Measurements from ENCODE around the gene NHLRC4. TPM values are rescaled to one million over a fixed set of nuclear protein-coding genes. Genes with fewer than 3 reads are reported as not detected.
A peak's percentile ranks its signal among the peaks of the same experiment; 100 is the strongest.

The NHLRC4 gene
- total and polyA plus RNA-seq, 4 donors, result 0.17 to 7.0 (median 0.25) TPM; not detected in 1

- peaks cover 9 to 34% (median 18%) of the 10 kb centered on the region in 4 donors for H3K4me1 ChIP-seq (ENCODE audit: control insufficient read depth in 4 of 4, insufficient read depth in 4 of 4, low read length in 3 of 4)
- DNase-seq (ENCODE audit: low spot score), result no peak
- H3K4me3 ChIP-seq (ENCODE audit: low read depth in 1 of 3, low read length in 3 of 3), result no peak overlapping the region
- peaks cover 0 to 4% (median 2%) of the 10 kb centered on the region in 4 donors for H3K36me3 ChIP-seq (ENCODE audit: control insufficient read depth in 4 of 4, insufficient read depth in 3 of 4, low read depth in 1 of 4, low read length in 3 of 4)
- H3K27ac ChIP-seq (ENCODE audit: low read depth in 1 of 2, low read length in 2 of 2), result no peak overlapping the region
- 70% methylated on average over 7 of the region's 7 CpGs for WGBS
- TF ChIP-seq MAX (IDR thresholded peaks at IDR 0.05) (no peak), EGR1 (IDR thresholded peaks at IDR 0.05; ENCODE audit: low read depth in 2 of 2) (no peak), JUND (IDR thresholded peaks at IDR 0.05) (no peak), RAD21 (IDR thresholded peaks at IDR 0.05) (peak in 1 of 2 donors; percentile 35), NR2F2 (IDR thresholded peaks at IDR 0.05) (no peak), ZBTB33 (IDR thresholded peaks at IDR 0.05) (no peak)
- no peaks in the 10 kb centered on the region for H3K9me3 ChIP-seq (ENCODE audit: control insufficient read depth in 4 of 4, low read length in 3 of 4)
- no peaks in the 10 kb centered on the region for H3K27me3 ChIP-seq (ENCODE audit: control insufficient read depth in 4 of 4, insufficient read depth in 4 of 4, low read length in 3 of 4)
- H3K9ac ChIP-seq (ENCODE audit: low read depth in 1 of 2, low read length in 2 of 2), result no peak overlapping the region
Observed at GRCh38 chr16:600781-601180, 34.0 kb downstream of the NHLRC4 start.

- no peak for DNase-seq (ENCODE audit: low spot score)
- Histone ChIP-seq H3K4me3 (ENCODE audit: low read depth in 1 of 3, low read length in 3 of 3) (no peak overlapping the region), H3K36me3 (ENCODE audit: control insufficient read depth in 4 of 4, insufficient read depth in 3 of 4, low read depth in 1 of 4, low read length in 3 of 4) (peaks cover 0 to 4% (median 2%) of the 10 kb centered on the region in 4 donors), H3K27ac (ENCODE audit: low read depth in 1 of 2, low read length in 2 of 2) (no peak overlapping the region), H3K27me3 (ENCODE audit: control insufficient read depth in 4 of 4, insufficient read depth in 4 of 4, low read length in 3 of 4) (no peaks in the 10 kb centered on the region), H3K9me3 (ENCODE audit: control insufficient read depth in 4 of 4, low read length in 3 of 4) (no peaks in the 10 kb centered on the region), H3K4me1 (ENCODE audit: control insufficient read depth in 4 of 4, insufficient read depth in 4 of 4, low read length in 3 of 4) (peaks cover 0 to 18% (median 2%) of the 10 kb centered on the region in 4 donors), H3K9ac (ENCODE audit: low read depth in 1 of 2, low read length in 2 of 2) (no peak overlapping the region)
- WGBS, result 80% methylated on average over 5 of the region's 5 CpGs
- TF ChIP-seq GABPA (IDR thresholded peaks at IDR 0.05 in 1 of 2, conservative IDR thresholded peaks at IDR 0.05 in 1 of 2) (no peak), YY1 (IDR thresholded peaks at IDR 0.05) (no peak)
Observed at GRCh38 chr16:603933-604332, 37.1 kb downstream of the NHLRC4 start.

- H3K4me1 ChIP-seq (ENCODE audit: control insufficient read depth in 4 of 4, insufficient read depth in 4 of 4, low read length in 3 of 4), result peaks cover 2 to 25% (median 11%) of the 10 kb centered on the region in 4 donors
- no peaks in the 10 kb centered on the region for H3K27me3 ChIP-seq (ENCODE audit: control insufficient read depth in 4 of 4, insufficient read depth in 4 of 4, low read length in 3 of 4)
- H3K4me3 ChIP-seq (ENCODE audit: low read depth in 1 of 3, low read length in 3 of 3), result no peak overlapping the region
- 97% methylated on average over 22 of the region's 22 CpGs for WGBS
- H3K27ac ChIP-seq (ENCODE audit: low read depth in 1 of 2, low read length in 2 of 2), result no peak overlapping the region
- H3K9me3 ChIP-seq (ENCODE audit: control insufficient read depth in 4 of 4, low read length in 3 of 4), result no peaks in the 10 kb centered on the region
- DNase-seq (ENCODE audit: low spot score), result no peak
- H3K36me3 ChIP-seq (ENCODE audit: control insufficient read depth in 4 of 4, insufficient read depth in 3 of 4, low read depth in 1 of 4, low read length in 3 of 4), result no peaks in the 10 kb centered on the region
- TF ChIP-seq GABPA (IDR thresholded peaks at IDR 0.05 in 1 of 2, conservative IDR thresholded peaks at IDR 0.05 in 1 of 2) (no peak), JUND (IDR thresholded peaks at IDR 0.05) (no peak), EGR1 (IDR thresholded peaks at IDR 0.05; ENCODE audit: low read depth in 2 of 2) (no peak), TAF1 (conservative IDR thresholded peaks at IDR 0.05) (no peak), NR2F2 (IDR thresholded peaks at IDR 0.05) (no peak), YY1 (IDR thresholded peaks at IDR 0.05) (no peak)
- H3K9ac ChIP-seq (ENCODE audit: low read depth in 1 of 2, low read length in 2 of 2), result no peak overlapping the region
Observed at GRCh38 chr16:606656-607307, 40.0 kb downstream of the NHLRC4 start.

GRCh38 chr16:608019-608418 lies 41.2 kb downstream of the NHLRC4 start:
- Histone ChIP-seq H3K4me3 (ENCODE audit: low read depth in 1 of 3, low read length in 3 of 3) (no peak overlapping the region), H3K9ac (ENCODE audit: low read depth in 1 of 2, low read length in 2 of 2) (no peak overlapping the region), H3K27me3 (ENCODE audit: control insufficient read depth in 4 of 4, insufficient read depth in 4 of 4, low read length in 3 of 4) (no peaks in the 10 kb centered on the region), H3K36me3 (ENCODE audit: control insufficient read depth in 4 of 4, insufficient read depth in 3 of 4, low read depth in 1 of 4, low read length in 3 of 4) (no peaks in the 10 kb centered on the region), H3K4me1 (ENCODE audit: control insufficient read depth in 4 of 4, insufficient read depth in 4 of 4, low read length in 3 of 4) (peaks cover 2 to 21% (median 11%) of the 10 kb centered on the region in 4 donors), H3K9me3 (ENCODE audit: control insufficient read depth in 4 of 4, low read length in 3 of 4) (no peaks in the 10 kb centered on the region), H3K27ac (ENCODE audit: low read depth in 1 of 2, low read length in 2 of 2) (no peak overlapping the region)
- DNase-seq (ENCODE audit: low spot score), result no peak
- no peak for TF ChIP-seq YY1 (IDR thresholded peaks at IDR 0.05)
- WGBS, result 92% methylated on average over 10 of the region's 10 CpGs

All from liver (tissue), 9 donors.